ENCODE data around the gene CYP2A6. TPM values are rescaled to one million over a fixed set of nuclear protein-coding genes. Genes with fewer than 3 reads are reported as not detected.
"Not testable (repeated sequence)": the region's sequence is repeated elsewhere in the genome, so short reads cannot be mapped to it uniquely, and the experiment has no call there.

CYP2A6 gene
- total RNA-seq, 1 experiment from 2014 or later: not detected

- Histone ChIP-seq H3K36me3 (ENCODE audit: control insufficient read depth, insufficient read depth, low read length) (no peaks in the 10 kb centered on the region), H3K4me1 (peaks cover 15% of the 10 kb centered on the region), H3K27me3 (replicated peaks; ENCODE audit: control insufficient read depth, insufficient read depth, low read length) (no peaks in the 10 kb centered on the region), H3K9me3 (no peaks in the 10 kb centered on the region), H3K4me3 (ENCODE audit: low read depth, low read length) (no peak overlapping the region)
- Mint-ChIP-seq H3K4me1 (ENCODE audit: low read depth, unreplicated experiment) (peaks cover 7% of the 10 kb centered on the region), H3K27ac (ENCODE audit: unreplicated experiment) (peak overlapping the region; percentile 85), H3K36me3 (ENCODE audit: insufficient read depth, unreplicated experiment) (peaks cover 5% of the 10 kb centered on the region), H3K27me3 (ENCODE audit: insufficient read depth, unreplicated experiment) (no peaks in the 10 kb centered on the region), H3K9me3 (ENCODE audit: unreplicated experiment) (peaks cover 10% of the 10 kb centered on the region), H3K4me3 (ENCODE audit: unreplicated experiment) (no peak overlapping the region)
- DNase-seq: no peak
- CTCF ChIA-PET: no interaction called here
- POLR2A ChIA-PET: interaction anchor here (0.6 kb wide), 1 partner anchor 283 kb away, joined by 5 read pairs; no protein-coding TSS in a partner anchor
- intact Hi-C loops (cut with micrococcal nuclease; ENCODE audit: unreplicated experiment): no loop called here
- no TSS peak for BruUV-seq (replicated peaks)
- no peak for TF ChIP-seq CTCF (IDR thresholded peaks at IDR 0.05; ENCODE audit: insufficient read depth in 1 of 2, low read depth in 1 of 2, low read length in 1 of 2, severe bottlenecking in 1 of 2, unreplicated experiment in 1 of 2)
These were observed 17.5 kb upstream of the CYP2A6 start for GRCh38 chr19:40867701-40868100.

GRCh38 chr19:40864739-40865496 is 14.7 kb upstream of the CYP2A6 start:
- peak overlapping the region; percentile 69 for H3K27ac Mint-ChIP-seq (ENCODE audit: unreplicated experiment)
- H3K9me3 ChIP-seq; H3K27me3 ChIP-seq (replicated peaks; ENCODE audit: control insufficient read depth, insufficient read depth, low read length); H3K4me3 ChIP-seq (ENCODE audit: low read depth, low read length); H3K36me3 Mint-ChIP-seq (ENCODE audit: insufficient read depth, unreplicated experiment); CTCF ChIA-PET; H3K36me3 ChIP-seq (ENCODE audit: control insufficient read depth, insufficient read depth, low read length); H3K4me3 Mint-ChIP-seq (ENCODE audit: unreplicated experiment); H3K4me1 Mint-ChIP-seq (ENCODE audit: low read depth, unreplicated experiment); H3K27me3 Mint-ChIP-seq (ENCODE audit: insufficient read depth, unreplicated experiment); intact Hi-C loops (cut with micrococcal nuclease; ENCODE audit: unreplicated experiment); H3K9me3 Mint-ChIP-seq (ENCODE audit: unreplicated experiment); DNase-seq: not testable (repeated sequence)
- POLR2A ChIA-PET: interaction anchor here (0.6 kb wide), 1 partner anchor 22 kb away, joined by 15 read pairs; no protein-coding TSS in a partner anchor
- BruUV-seq (replicated peaks): TSS peak; percentile 68
- H3K4me1 ChIP-seq: peaks cover 15% of the 10 kb centered on the region

GRCh38 chr19:40862785-40863184 is 12.5 kb upstream of the CYP2A6 start:
- ChIA-PET POLR2A (no interaction called here), CTCF (interaction anchor here (0.6 to 0.7 kb wide), 2 partner anchors 56 to 119 kb away, joined by 3 to 5 read pairs; no protein-coding TSS in a partner anchor)
- peaks cover 15% of the 10 kb centered on the region for H3K4me1 ChIP-seq
- no peaks in the 10 kb centered on the region for H3K9me3 Mint-ChIP-seq (ENCODE audit: unreplicated experiment)
- H3K9me3 ChIP-seq: no peaks in the 10 kb centered on the region
- no TSS peak for BruUV-seq (replicated peaks)
- H3K36me3 Mint-ChIP-seq (ENCODE audit: insufficient read depth, unreplicated experiment): peaks cover 5% of the 10 kb centered on the region
- DNase-seq: no peak
- no peaks in the 10 kb centered on the region for H3K27me3 ChIP-seq (replicated peaks; ENCODE audit: control insufficient read depth, insufficient read depth, low read length)
- H3K4me3 ChIP-seq (ENCODE audit: low read depth, low read length): no peak overlapping the region
- no peaks in the 10 kb centered on the region for H3K36me3 ChIP-seq (ENCODE audit: control insufficient read depth, insufficient read depth, low read length)
- H3K4me1 Mint-ChIP-seq (ENCODE audit: low read depth, unreplicated experiment): peaks cover 7% of the 10 kb centered on the region
- intact Hi-C loops (cut with micrococcal nuclease; ENCODE audit: unreplicated experiment): no loop called here
- H3K4me3 Mint-ChIP-seq (ENCODE audit: unreplicated experiment): no peak overlapping the region
- no peak for TF ChIP-seq CTCF (IDR thresholded peaks at IDR 0.05; ENCODE audit: insufficient read depth in 1 of 2, low read depth in 1 of 2, low read length in 1 of 2, severe bottlenecking in 1 of 2, unreplicated experiment in 1 of 2)
- no peaks in the 10 kb centered on the region for H3K27me3 Mint-ChIP-seq (ENCODE audit: insufficient read depth, unreplicated experiment)
- no peak overlapping the region for H3K27ac Mint-ChIP-seq (ENCODE audit: unreplicated experiment)
